GM18951 (cell line): ENCODE data around the gene PCARE.

Source experiments
- POLR2A ChIP-seq: IDR thresholded peaks from 4 replicates; pipeline ENCODE4 v1.6.1; 2011; ENCODE audit warnings: mild to moderate bottlenecking; ENCODE audit not compliant: insufficient read length, insufficient read depth; ENCODE audit errors: extremely low read depth
- in situ Hi-C: fragments of 300-500 bp; cut with MboI; formaldehyde crosslinking; loops from one replicate; pipeline ENCODE4 v1.12.0; 2022; ENCODE audit warnings: low sequenced_read_pairs, mixed read lengths, inconsistent platforms; ENCODE audit not compliant: unreplicated experiment

Gene PCARE

DNA sequence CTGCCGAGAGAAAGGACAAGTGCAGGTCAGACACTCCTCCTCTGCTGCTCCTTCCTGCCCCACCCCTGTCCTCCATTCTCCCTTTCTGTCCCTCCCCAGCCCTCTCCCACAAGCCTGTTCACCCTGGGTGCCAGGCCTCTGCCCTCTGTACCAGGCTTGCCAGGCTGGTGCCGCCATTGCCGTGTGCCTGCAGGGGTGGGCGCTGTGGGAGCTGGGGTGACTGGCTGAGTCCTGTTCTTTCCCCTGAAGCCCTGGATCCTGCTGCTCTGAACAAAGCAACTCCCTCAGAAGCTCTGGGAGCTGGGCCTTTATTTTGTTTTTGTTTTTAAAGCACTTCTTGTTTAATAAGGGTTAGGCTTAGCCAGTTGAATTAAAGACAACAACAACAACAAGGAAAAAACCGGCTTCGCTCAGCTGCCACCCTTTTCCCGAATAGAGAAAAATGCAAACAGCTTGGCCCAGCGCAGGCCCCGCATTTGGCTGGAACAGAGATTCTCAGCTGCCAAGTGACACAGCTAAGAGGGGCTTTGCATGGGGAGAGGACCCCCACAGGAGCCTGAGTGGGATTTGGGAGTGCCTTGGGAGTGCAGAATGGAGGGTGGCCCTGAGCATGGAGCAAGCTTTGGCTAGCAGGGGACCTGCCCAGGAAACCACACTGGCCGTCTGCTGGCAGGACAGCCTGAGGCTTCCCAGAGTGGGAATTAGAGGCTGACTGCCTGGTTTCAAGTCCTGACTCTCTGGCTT lies 9.1 kb downstream of the PCARE start:
- in situ Hi-C loops: no loop called here

DNA sequence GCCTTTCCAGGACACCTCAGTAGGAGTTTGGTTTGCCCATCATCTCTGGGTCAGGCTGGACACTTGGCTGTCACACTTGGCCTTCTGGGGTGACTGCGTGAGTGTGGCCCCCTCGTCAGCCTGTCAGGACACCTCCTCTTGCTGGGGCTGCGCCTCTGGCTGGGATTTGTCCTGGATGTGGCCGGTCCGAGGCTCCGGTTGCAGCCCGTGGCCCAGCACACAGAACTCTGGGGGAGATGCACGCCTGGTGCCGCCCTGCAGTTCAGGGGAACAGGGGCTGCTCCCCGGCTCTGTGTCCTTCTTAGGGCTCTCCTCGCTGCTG lies 9.6 kb downstream of the PCARE start:
- no peak for TF ChIP-seq POLR2A
- in situ Hi-C loops: no loop called here

More for the DNA sequence above, 9.1 kb downstream of the PCARE start:
- TF ChIP-seq POLR2A: no peak

DNA sequence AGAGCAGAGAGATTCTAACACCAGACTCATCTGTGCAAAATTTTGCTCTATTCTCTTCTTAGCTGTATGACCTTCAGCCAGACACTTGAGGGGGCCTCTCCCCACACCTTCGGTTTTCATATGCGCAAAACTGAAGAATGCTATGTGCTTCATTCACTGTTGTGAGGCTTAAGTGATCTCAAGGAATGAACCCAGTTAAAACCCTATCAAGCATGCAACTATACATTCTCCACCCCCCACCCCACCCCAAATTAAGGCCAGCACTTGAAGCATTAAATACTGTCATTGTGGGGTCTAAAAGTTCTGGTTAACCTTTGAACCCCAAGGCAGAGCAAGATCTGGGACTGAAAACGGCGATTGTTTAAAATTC lies 10.0 kb downstream of the PCARE start:
- no peak for TF ChIP-seq POLR2A
- in situ Hi-C loops: no loop called here

DNA sequence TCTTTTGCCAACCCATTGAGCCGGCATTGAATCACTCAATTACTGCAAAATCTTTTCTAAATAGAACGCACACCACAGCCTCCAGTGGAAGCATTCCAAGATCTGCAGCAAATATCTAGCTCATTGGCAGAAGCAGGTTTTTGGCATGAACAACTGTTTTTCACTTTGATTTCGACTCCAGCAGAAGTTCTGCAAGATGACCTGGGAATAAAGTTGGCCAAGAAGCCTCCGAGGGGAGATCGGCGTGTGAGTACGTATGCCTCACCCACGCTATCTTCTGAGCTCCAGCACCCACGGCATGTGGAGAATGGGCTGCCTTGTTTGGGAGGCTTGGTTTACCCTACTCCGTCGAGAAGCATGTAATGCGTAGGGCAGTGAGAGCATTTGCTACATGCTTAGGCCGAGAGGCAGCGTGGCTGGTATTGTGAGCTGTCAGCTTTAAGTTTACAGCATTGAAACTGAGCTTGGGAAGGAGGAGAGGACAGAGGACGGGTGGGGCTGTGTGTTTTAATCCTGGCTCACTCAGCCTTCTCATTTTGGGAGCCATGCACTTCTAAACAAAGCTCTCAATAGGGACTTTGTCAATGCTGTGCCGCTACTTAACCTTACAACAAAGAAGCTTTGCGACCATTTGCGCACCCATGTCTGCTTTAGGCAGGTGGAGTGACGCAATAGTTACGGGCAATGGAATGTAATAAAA lies 10.5 kb downstream of the PCARE start:
- TF ChIP-seq POLR2A: no peak
- in situ Hi-C loops: no loop called here

DNA sequence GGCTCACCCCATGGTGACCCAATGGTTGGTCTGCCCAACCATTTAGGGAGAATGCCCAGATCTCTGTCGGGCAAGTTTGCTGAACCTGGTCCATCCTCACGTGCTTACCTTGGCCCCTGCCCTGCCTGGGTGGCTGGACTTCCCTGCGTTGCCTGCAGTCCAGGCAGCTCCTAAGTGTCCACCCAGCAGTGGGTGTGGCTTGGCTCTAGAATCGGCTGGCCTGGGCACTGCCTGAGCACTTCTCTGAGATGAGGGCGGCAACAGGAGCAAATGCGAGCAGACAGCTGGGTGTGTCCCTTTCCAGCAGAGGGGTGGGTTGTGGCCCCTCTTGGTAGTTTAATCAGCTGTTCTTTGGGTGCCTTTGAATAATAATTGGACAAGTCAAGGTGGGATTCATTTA lies 11.3 kb downstream of the PCARE start:
- no peak for TF ChIP-seq POLR2A
- in situ Hi-C loops: no loop called here

DNA sequence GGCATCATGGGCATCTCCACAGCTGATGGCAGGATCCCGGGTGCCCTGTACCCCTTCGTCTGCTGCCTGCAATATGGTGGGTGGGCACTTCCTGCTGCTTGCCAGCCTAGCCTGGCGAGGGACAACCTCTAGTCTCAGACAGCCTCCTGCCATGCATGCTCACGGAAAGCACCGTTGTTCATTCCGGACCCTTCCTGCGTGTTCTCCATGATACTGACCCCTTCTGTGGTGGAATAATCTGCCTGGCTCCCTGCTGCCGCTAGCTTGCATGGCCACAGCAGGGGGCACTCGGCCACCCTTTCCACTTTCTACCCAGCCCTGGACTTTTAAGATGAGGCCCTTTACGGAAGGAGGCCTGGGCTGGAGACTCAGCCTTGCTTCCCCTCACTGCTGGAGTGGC lies 12.0 kb downstream of the PCARE start:
- in situ Hi-C loops: no loop called here

DNA sequence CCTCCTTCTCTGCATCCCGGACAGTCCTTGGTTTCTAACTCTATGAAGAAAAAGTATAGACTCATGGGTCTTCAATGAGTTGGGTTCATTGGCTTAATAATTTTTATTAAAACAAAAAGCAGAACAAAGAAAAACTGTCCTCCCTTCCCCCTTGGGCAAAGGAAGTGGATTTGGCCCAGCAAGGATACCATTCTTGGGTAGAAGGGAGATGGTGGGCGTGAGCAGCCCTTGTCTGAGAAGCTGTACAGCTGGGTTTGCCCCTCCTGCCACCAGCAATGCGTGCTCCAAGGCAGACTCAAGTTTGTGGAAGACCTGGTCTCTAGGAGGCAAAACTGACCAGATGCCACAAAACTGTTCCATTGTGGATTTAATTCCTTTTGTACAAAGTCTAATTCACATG lies 12.7 kb downstream of the PCARE start:
- in situ Hi-C loops: no loop called here
- TF ChIP-seq POLR2A: no peak

More for the DNA sequence above, 12.0 kb downstream of the PCARE start:
- no peak for TF ChIP-seq POLR2A

DNA sequence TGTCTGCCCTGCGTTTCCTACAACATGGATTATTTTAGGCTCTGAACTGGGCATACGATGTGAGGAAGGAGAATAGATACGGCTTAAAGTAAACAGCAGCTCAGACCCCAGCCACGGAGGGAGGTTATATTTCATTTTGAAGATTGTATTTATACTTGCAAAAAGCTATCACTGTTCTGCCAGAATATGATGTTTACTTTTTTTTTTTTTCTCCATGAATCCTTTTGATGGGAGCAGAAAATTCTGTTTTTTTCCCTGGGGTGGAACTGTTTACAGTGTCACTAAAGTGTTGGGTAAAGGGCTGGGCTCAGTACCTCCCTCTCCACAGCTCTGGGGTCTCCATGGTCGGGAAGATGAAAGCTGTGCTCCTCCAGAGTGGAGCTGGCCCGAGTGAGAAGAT lies 13.1 kb downstream of the PCARE start:
- TF ChIP-seq POLR2A: no peak
- in situ Hi-C loops: no loop called here

DNA sequence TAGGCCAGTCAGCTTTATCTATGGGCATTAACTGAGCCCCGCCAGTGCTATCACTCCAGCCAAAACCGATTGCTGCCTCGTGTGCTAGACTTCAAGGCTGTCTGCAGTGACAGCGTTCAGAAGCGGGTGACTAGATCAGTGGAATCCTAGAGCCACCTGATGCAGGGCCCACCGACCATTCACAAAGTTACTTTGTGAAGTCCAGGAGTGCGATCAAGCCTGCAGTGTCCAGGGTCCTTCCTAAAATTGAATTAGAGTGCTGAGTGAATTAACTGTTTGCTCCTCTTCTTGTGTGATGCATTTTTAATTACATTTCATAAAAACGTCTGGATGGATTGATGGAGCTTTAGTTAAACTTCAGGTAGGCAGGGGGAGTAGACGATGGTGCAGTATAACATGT lies 13.9 kb downstream of the PCARE start:
- in situ Hi-C loops: no loop called here
- TF ChIP-seq POLR2A: no peak

DNA sequence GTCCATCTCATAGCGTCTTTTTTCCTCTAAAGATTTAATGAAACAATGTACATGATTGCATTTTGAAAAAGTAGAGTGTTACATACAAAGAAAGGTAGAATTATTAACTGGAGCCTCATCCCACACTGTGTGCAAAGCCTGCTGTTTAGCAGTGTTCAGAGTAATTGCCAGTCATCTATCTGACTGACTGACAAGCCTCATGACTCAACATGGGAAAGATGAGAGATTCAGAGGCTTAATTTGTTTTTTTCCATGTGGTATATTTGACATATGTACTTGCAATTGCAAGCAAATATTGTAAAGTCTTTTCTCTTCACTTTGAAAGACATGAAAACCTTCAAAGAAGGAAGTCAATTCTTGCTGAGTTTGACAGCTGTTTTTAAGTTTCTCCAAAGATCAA lies 14.7 kb downstream of the PCARE start:
- in situ Hi-C loops: no loop called here
- no peak for TF ChIP-seq POLR2A

DNA sequence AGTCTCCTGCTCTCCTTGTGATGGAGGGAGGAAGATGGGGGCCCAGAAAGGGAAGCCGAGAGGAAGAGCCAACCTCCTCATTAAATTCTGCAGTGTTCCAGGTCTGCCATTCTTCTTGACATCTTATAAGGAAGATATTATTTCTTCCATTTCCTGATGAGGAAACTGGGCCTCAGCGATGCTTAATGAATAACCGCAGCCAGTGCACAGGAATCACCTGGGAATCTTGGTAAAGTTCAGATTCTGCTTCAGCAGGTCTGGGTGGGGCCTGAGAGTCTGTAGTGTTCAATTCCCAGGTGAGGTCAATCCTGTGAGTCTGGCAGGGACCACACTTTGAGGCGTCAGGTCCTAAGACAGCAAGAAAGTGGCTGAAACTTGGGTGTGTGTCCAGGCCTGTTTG lies 17.3 kb downstream of the PCARE start:
- in situ Hi-C loops: no loop called here
- TF ChIP-seq POLR2A: no peak

DNA sequence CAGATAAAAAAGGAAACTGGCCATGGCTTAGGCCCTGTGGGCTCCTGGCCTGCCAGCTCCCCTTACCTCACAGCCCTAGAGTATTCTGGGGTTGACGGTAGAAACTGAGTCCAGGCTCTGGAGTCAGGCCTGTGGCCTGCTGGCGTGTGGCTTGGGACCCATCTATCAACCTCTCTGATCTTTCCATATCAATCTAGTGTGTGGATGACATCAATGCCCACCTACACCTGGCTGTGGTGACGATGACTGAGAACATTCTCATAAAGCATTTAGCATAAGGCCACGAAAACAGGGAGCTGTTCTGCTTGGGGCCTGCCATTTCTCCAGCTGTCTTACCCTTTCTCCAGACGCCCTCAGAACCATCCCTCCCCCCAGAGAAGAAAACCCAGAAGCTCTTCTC lies 17.9 kb downstream of the PCARE start:
- in situ Hi-C loops: no loop called here

DNA sequence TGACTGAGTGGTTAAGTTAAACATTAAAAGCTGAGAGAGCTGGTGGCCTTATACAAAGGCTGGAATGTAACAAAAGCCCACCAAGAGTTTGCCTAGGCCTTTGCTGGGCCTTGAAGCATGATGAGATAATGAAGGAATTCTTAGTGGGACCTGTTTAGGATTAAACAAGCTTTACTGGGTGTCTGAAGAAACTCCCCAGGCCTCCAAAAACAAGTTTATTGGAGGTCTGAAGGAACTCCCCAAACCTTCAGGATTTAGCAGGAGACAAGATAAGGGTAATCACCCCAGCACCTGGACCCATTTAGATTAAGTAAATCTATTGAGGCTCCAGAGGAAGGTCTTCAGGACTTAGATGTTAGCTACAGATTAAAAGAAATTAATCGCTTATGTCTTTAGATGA lies 18.7 kb downstream of the PCARE start:
- TF ChIP-seq POLR2A: no peak

More for the DNA sequence above, 17.9 kb downstream of the PCARE start:
- no peak for TF ChIP-seq POLR2A

DNA sequence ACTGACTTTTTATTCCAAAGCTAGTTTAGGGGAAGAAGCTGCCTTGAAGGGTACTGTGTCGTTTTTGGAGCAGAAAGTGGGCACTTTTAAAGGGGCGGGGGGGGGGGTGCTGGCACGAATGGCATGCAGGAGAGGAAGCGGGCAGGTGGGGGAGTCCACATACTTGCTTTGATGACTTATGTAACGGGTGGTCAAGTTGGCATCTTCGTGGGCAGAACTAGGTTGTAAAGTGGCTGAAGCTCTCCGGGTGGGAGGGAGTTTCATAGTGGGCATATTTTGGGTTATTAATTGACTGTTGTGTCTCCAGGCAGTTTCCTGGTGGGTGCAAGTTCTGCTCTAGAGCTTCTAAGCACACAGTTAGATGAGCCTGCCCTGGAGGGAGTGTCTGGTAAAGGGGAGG lies 19.9 kb downstream of the PCARE start:
- in situ Hi-C loops: no loop called here

More for the DNA sequence above, 18.7 kb downstream of the PCARE start:
- in situ Hi-C loops: no loop called here

More for the DNA sequence above, 19.9 kb downstream of the PCARE start:
- TF ChIP-seq POLR2A: no peak
